ENCODE measurements around the gene GLIS1.

Gene GLIS1

DNA sequence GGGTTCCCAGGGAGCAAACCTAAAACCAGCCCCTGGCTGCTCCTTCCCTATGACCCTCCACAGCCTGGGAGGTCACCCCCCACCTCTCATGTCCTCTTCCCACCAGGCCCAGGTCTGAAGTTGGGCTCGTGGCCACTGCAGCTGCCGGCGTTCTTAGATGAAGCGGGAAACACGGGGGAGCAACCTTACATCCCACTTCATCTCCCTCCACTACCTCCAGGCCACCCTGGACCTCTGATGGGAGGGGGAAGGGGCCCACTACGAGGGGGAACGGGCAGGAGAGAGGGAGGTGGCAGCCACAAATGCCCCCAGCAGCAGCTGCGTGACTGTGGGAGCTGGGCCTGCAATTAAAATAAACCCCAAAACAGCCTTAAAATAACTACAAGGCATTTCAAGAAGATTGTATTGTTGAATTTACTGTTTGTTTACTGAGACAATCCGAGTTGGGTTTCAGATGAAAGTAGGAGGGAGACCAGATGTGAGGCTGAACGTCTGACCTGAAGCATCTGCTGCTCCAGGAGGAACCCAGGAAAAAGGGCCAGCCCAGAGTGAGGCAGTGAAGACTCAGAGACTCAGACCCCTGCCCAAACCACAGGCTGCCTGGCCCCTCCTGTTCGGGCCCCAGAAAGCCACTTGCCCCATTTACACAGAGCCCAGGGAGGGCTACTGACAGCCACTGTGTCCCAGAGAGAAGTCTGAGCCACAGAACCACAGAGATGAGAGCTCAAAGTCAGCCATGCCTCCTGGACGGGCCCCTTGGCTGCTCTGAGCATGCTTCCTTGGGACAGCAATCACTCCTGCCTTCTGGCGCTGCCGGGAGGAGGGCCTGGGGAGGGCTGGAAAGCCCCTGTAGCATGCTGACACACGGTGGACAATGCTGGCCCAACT is 59.8 kb downstream of the GLIS1 start:
- no peak for DNase-seq (ENCODE audit: low read depth)

GRCh38 chr1:53678507-53678906 is 60.5 kb downstream of the GLIS1 start:
- no peak for DNase-seq (ENCODE audit: low read depth)

- no peak for DNase-seq (ENCODE audit: low read depth)
Observed at GRCh38 chr1:53678046-53678445, 60.9 kb downstream of the GLIS1 start.

DNA sequence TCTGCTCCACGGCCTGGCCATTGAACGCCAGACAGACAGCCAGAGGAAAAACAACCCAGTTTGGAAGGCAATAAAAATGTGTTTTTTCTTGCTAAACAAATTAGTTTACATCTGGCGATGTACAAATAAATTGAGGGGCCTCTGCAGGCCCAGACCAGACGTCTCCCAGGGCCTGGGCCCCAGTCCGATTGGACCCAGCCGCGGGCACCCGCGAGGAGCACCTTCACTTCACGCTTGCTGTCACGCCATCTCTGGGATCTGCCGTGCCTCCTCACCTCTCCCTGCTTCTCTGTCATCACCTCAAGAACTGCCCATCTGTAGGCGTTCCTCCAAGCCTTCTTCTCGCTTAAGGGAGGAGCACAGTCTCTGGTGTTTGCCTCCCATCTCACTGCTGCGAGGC is 61.5 kb downstream of the GLIS1 start:
- DNase-seq (ENCODE audit: low read depth): no peak

DNA sequence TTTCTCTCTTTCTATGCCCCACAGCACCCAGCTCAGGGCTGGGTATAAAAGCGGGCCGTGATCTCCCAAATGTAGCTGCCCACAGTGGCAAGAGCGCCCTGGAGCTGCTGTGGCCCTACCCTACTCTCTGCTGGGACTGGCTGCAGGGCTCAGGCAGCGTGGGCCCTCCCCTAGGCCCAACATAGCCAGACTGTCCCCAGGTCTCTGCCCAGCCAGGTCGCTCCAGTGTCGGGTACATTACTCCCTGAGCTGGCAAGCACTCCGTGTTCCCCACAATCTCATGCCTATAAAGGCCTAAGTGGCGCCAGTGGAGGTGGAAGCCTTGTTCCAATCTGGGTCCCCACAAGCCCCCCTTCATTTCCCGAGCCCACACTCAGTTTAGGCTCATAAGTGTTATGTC is 66.2 kb downstream of the GLIS1 start:
- DNase-seq (ENCODE audit: low read depth): no peak

DNA sequence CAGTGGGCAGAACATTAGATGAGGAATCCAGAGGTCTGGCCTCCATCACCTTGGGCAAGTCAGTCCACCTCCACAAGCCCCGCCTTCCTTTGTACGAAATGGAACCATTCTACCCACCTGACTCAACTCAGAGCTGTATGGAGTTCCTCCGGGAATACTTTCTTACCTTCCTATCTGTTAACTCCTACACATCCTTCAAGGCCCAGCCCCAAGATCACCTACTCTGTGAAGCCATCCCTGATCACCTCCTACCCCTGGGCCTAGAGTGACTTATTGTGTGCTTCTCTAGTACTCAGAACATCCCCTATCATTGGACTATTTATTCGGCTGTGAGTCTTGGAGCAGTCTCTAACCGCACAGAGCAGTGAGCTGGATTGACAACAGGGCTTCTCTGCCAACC is 66.7 kb downstream of the GLIS1 start:
- no peak for DNase-seq (ENCODE audit: low read depth)

- no peak for DNase-seq (ENCODE audit: low read depth)
Observed at GRCh38 chr1:53669621-53670191, 69.3 kb downstream of the GLIS1 start.

GRCh38 chr1:53666566-53666965 is 72.4 kb downstream of the GLIS1 start:
- DNase-seq (ENCODE audit: low read depth): no peak

- no peak for DNase-seq (ENCODE audit: low read depth)
Observed at GRCh38 chr1:53665996-53666395, 73.0 kb downstream of the GLIS1 start.

DNA sequence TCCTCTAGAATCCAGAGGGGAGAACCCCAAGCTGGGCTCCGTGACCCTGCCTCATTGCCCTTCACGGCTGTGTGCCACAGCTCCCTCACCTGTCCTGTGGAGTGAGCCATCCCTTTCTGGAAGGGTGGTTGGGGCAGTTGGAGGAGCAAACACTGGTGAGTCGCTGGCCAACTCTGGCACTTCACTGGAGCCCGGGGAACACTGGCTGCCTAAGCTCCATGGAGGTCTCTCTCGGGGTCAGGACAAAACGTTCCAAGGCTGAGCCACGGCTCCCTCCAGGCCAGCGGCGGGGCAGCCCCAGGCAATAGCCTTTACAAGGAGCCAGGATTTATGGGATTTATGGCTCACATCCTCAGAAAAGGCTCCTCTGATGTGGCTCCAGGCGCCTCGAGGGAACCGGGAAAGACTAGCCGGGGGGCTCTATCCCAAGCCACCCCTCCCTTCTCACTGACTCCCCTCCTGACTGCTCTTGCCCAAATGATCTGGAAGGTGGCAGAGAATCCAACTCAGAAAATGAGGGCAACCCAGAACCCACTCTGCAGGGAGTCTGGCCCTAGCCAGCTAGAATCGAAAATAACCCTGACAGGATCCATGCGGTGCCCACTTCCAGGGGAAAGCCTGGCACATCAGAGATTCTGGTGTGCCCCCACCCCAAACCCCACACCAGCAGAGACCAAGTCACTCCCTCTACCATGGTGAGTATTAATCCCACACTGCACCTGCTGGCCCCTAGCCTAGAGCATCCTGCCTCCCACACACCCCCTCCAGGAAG is 75.2 kb downstream of the GLIS1 start:
- no peak for DNase-seq (ENCODE audit: low read depth)

DNA sequence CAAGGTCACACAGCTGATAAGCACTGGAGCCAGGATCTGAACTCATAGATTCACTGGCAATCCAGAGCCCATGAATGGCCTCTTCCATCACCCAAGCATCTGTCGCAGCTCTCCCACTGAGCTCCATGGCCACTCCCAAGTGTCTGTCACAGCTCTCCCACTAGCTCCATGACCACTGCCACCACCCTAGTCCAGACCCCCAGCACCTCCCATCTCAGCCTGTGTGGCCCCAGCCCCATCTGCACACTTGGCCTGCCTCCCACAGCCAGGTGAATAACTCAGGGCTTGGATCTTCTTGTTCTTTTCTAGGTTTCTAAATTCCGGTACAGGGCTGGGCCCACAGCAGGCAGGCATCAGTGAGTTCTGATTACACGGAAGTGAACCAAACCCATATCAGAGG is 76.0 kb downstream of the GLIS1 start:
- no peak for DNase-seq (ENCODE audit: low read depth)

DNA sequence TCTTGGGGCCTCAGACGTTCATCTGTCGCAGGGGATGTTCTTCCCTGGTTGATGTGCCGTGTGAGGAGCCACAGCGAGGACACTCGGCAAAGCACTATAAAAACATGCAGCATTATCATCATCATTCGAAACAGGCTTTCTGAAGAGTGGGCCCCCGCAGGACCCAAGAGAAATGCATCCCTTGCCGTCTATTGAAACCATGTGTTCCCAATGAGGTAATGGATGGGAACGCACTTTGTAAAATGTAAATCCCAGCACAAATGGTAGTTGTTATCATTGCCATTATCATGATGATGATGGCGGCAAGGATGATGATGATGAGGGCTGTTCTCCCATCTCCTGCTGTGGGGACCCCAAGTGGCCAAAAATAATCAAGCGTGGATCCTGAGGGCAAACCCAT is 76.8 kb downstream of the GLIS1 start:
- DNase-seq (ENCODE audit: low read depth): no peak

DNA sequence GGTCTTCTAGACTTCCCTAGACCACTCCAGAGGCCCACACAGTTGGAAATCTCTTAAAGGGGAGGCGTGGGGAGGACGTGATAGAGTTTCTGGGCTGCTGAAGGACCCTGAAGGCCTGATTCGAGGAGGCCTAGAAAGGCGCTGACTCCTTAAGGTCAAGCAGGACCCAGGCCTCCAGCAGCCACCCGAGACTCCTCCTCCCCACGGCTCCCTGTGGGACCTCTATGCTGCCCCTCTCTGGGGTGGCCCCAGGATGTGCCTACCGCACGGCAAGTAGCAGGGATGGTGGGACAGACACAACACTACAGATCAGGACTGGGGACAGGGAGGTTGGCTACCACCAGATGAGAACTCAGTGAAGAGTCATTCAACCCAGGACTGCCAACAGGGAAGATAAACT is 77.5 kb downstream of the GLIS1 start:
- no peak for DNase-seq (ENCODE audit: low read depth)

DNA sequence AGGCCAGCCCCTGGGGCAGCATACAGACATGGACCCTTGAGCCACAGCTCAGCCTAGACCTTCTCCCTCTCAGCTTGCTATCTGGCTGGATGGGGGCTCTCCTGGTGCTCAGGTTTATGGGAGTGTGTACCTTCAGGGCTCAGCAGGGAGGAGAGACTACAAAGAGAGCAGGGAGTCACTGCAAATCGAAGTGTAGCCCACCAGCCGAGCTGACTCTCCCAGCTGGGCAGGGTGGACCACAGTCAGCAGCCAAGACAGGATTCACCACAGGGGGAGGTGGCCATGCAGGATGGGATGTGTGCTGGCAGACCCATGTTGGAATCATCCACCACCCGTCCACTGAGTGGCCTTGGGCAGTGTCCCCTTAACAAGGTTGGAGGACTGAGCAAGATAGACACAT is 78.3 kb downstream of the GLIS1 start:
- no peak for DNase-seq (ENCODE audit: low read depth)

DNA sequence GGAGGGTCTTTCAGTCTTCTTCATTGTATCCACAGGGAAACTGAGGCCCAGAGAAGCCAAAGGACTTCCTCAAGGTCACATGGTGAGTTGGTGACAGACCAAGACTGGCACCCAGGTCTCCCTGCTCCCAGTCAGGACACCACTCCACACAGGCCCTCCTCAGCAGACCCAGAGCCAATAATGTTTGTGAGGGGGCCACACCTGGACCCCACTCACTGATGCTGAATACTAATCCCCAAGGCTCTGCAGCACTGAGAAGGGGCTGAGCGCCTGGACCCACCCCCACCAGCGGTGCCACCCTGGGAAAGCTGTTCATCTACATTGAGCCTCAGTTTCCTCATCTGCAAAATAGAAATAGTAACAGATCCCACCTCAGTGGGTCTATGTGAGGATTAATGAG is 79.5 kb downstream of the GLIS1 start:
- no peak for DNase-seq (ENCODE audit: low read depth)

DNA sequence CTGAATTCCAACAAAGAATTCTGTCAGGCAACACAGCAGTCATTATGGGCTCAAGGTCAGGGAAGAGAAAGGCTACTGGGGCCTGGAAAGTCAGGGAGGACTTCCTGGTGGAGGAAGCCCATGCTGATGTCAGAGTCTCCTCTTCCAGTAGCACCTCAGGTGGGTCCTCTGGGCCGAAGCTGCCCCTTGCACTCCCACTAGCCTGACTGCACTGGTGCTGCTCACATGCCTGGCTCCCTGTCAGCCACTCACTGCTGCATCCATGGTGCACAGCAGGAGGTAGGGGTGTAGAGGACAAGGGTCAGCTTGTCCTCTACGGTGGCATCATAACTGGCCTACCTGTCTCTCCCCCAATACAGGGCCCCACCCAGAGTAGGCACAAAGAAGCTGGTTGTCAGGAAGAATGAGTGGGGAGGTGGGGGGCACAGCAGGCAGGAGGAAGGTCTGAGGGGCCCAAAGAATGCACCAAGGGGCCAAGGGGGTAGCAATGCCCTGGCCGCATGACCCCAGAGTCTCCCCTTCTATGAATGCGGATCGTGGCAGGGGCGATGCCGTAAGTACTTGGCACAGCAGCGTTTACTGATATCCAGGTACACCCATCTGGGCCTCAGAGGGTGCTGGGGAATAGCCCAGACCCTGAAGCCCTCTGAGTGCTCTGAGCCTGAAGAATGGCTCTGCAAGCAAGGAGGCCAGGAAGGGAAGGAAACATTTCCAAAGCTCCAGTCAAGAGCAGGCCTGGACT is 80.3 kb downstream of the GLIS1 start:
- no peak for DNase-seq (ENCODE audit: low read depth)

DNA sequence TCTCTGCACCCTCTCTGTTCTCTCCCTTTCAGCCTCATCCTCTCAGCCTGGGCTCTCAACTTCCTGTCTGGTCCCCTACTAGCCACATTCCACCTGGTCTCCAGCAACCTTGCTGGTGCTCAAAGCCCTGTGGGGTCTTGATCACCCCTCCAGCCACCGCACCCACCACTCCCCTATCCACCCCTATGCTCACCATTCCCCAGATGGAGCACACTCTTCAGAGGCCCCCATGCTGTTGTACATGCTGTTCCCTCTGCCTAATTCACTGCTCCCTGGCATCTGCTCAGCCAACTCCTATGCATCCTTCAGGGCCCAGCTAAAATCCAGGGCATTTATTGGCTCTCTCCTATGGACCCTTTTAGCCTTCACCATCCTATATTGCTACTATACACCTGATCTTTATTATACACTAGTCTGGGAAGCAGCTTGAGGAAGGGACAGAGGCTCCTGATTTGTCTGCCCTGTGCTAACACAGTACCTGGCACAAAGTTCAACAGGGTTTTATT is 81.0 kb downstream of the GLIS1 start:
- no peak for DNase-seq (ENCODE audit: low read depth)

- DNase-seq (ENCODE audit: low read depth): no peak
Observed at GRCh38 chr1:53657531-53657805, 81.5 kb downstream of the GLIS1 start.

- no peak for DNase-seq (ENCODE audit: low read depth)
Observed at GRCh38 chr1:53656747-53657530, 82.0 kb downstream of the GLIS1 start.

- no peak for DNase-seq (ENCODE audit: low read depth)
Observed at GRCh38 chr1:53655931-53656746, 82.8 kb downstream of the GLIS1 start.
